Activated T-cell treated with anti-CD3 and anti-CD28 coated beads for 1 hour (primary cell): ENCODE measurements around the gene PLCB1.
"Not testable (repeated sequence)": the region's sequence is repeated elsewhere in the genome, so short reads cannot be mapped to it uniquely, and the experiment has no call there.

Source experiments
- DNase-seq: peaks from one replicate; pipeline ENCODE4 v3.0.0-alpha.2; 2020; ENCODE audit warnings: low read depth

The PLCB1 gene

GRCh38 chr20:8851446-8851845 is 719.4 kb downstream of the PLCB1 start:
- DNase-seq, result no peak

- DNase-seq, result not testable (repeated sequence)
These were observed 719.9 kb downstream of the PLCB1 start for GRCh38 chr20:8851919-8852318.

- DNase-seq, result not testable (repeated sequence)
These were observed 721.1 kb downstream of the PLCB1 start for GRCh38 chr20:8853211-8853610.

GRCh38 chr20:8853805-8854338 is 721.8 kb downstream of the PLCB1 start:
- DNase-seq, result no peak

GRCh38 chr20:8854571-8854970 is 722.5 kb downstream of the PLCB1 start:
- DNase-seq, result no peak

GRCh38 chr20:8855315-8855714 is 723.2 kb downstream of the PLCB1 start:
- DNase-seq, result no peak

GRCh38 chr20:8856668-8857067 is 724.6 kb downstream of the PLCB1 start:
- no peak for DNase-seq

- no peak for DNase-seq
These were observed 726.2 kb downstream of the PLCB1 start for GRCh38 chr20:8858181-8858787.

GRCh38 chr20:8860011-8860495 is 728.0 kb downstream of the PLCB1 start:
- DNase-seq, result no peak

- no peak for DNase-seq
These were observed 730.0 kb downstream of the PLCB1 start for GRCh38 chr20:8862092-8862491.

GRCh38 chr20:8865636-8866035 is 733.6 kb downstream of the PLCB1 start:
- no peak for DNase-seq

GRCh38 chr20:8867038-8867740 is 735.1 kb downstream of the PLCB1 start:
- DNase-seq, result no peak

- DNase-seq, result no peak
These were observed 738.6 kb downstream of the PLCB1 start for GRCh38 chr20:8870652-8871051.

- DNase-seq, result no peak
These were observed 742.4 kb downstream of the PLCB1 start for GRCh38 chr20:8874437-8874836.

GRCh38 chr20:8875586-8875985 is 743.5 kb downstream of the PLCB1 start:
- no peak for DNase-seq

GRCh38 chr20:8876366-8876765 is 744.3 kb downstream of the PLCB1 start:
- DNase-seq, result no peak

- DNase-seq, result no peak
These were observed 745.2 kb downstream of the PLCB1 start for GRCh38 chr20:8877294-8877693.

GRCh38 chr20:8879669-8880068 is 747.6 kb downstream of the PLCB1 start:
- no peak for DNase-seq

- no peak for DNase-seq
These were observed 748.2 kb downstream of the PLCB1 start for GRCh38 chr20:8880085-8880853.

- DNase-seq, result no peak
These were observed 759.0 kb downstream of the PLCB1 start for GRCh38 chr20:8891039-8891438.

GRCh38 chr20:8895472-8895871 is 763.4 kb downstream of the PLCB1 start:
- no peak for DNase-seq

GRCh38 chr20:8898823-8899222 is 766.8 kb downstream of the PLCB1 start:
- DNase-seq, result no peak
